Measurements from ENCODE around the gene DESI1.

DESI1 gene

GRCh38 chr22:41576877-41577276 lies 44.0 kb downstream of the DESI1 start:
- Histone ChIP-seq H3K9me3 (ENCODE audit: low read length) (no peaks in the 10 kb centered on the region), H3K4me1 (ENCODE audit: insufficient read depth, low read length, severe bottlenecking) (no peaks in the 10 kb centered on the region), H3K4me3 (ENCODE audit: low read depth, low read length, poor library complexity, severe bottlenecking) (no peak overlapping the region), H3K9ac (ENCODE audit: low read length) (no peak overlapping the region), H4K20me1 (ENCODE audit: insufficient read depth, low read length) (no peaks in the 10 kb centered on the region), H3K36me3 (ENCODE audit: insufficient read depth, low read length) (peaks cover 9% of the 10 kb centered on the region; the same call in 1 of the 2 replicates), H3K27me3 (ENCODE audit: insufficient read depth, low read length) (no peaks in the 10 kb centered on the region), H3K4me2 (ENCODE audit: low read length) (no peak overlapping the region), H3K79me2 (ENCODE audit: insufficient read depth, low read length) (no peaks in the 10 kb centered on the region), H3K27ac (ENCODE audit: low read depth, low read length, poor library complexity, severe bottlenecking) (no peak overlapping the region), H3F3A (ENCODE audit: insufficient read depth, low read length) (no peaks in the 10 kb centered on the region), H3K9me2 (ENCODE audit: low read depth, low read length) (no peaks in the 10 kb centered on the region), H2AFZ (ENCODE audit: low read length) (no peak overlapping the region)
- TF ChIP-seq EZH2 (IDR thresholded peaks at IDR 0.05; ENCODE audit: borderline replicate concordance, low read length) (no peak), CTCF (IDR thresholded peaks at IDR 0.05; ENCODE audit: low read length) (peak; percentile 89)

GRCh38 chr22:41575533-41575932 lies 45.3 kb downstream of the DESI1 start:
- TF ChIP-seq CTCF (IDR thresholded peaks at IDR 0.05; ENCODE audit: low read length) (no peak), EZH2 (IDR thresholded peaks at IDR 0.05; ENCODE audit: borderline replicate concordance, low read length) (no peak)
- no peaks in the 10 kb centered on the region for H4K20me1 ChIP-seq (ENCODE audit: insufficient read depth, low read length)
- no peak overlapping the region for H3K4me2 ChIP-seq (ENCODE audit: low read length)
- no peaks in the 10 kb centered on the region for H3K4me1 ChIP-seq (ENCODE audit: insufficient read depth, low read length, severe bottlenecking)
- H3K36me3 ChIP-seq (ENCODE audit: insufficient read depth, low read length): peaks cover 9% of the 10 kb centered on the region; the same call in 1 of the 2 replicates
- no peak overlapping the region for H2AFZ ChIP-seq (ENCODE audit: low read length)
- no peaks in the 10 kb centered on the region for H3K9me3 ChIP-seq (ENCODE audit: low read length)
- H3K9me2 ChIP-seq (ENCODE audit: low read depth, low read length): no peaks in the 10 kb centered on the region
- no peaks in the 10 kb centered on the region for H3F3A ChIP-seq (ENCODE audit: insufficient read depth, low read length)
- H3K4me3 ChIP-seq (ENCODE audit: low read depth, low read length, poor library complexity, severe bottlenecking): no peak overlapping the region
- no peaks in the 10 kb centered on the region for H3K79me2 ChIP-seq (ENCODE audit: insufficient read depth, low read length)
- H3K9ac ChIP-seq (ENCODE audit: low read length): no peak overlapping the region
- no peak overlapping the region for H3K27ac ChIP-seq (ENCODE audit: low read depth, low read length, poor library complexity, severe bottlenecking)
- no peaks in the 10 kb centered on the region for H3K27me3 ChIP-seq (ENCODE audit: insufficient read depth, low read length)

GRCh38 chr22:41574847-41575381 lies 45.9 kb downstream of the DESI1 start:
- Histone ChIP-seq H3K4me3 (ENCODE audit: low read depth, low read length, poor library complexity, severe bottlenecking) (no peak overlapping the region), H3K27ac (ENCODE audit: low read depth, low read length, poor library complexity, severe bottlenecking) (no peak overlapping the region), H3K9me3 (ENCODE audit: low read length) (no peaks in the 10 kb centered on the region), H2AFZ (ENCODE audit: low read length) (no peak overlapping the region), H3K36me3 (ENCODE audit: insufficient read depth, low read length) (peaks cover 9% of the 10 kb centered on the region; the same call in 1 of the 2 replicates), H3F3A (ENCODE audit: insufficient read depth, low read length) (no peaks in the 10 kb centered on the region), H3K9me2 (ENCODE audit: low read depth, low read length) (no peaks in the 10 kb centered on the region), H3K27me3 (ENCODE audit: insufficient read depth, low read length) (no peaks in the 10 kb centered on the region), H3K9ac (ENCODE audit: low read length) (no peak overlapping the region), H3K4me2 (ENCODE audit: low read length) (no peak overlapping the region), H3K4me1 (ENCODE audit: insufficient read depth, low read length, severe bottlenecking) (no peaks in the 10 kb centered on the region), H4K20me1 (ENCODE audit: insufficient read depth, low read length) (no peaks in the 10 kb centered on the region), H3K79me2 (ENCODE audit: insufficient read depth, low read length) (no peaks in the 10 kb centered on the region)
- TF ChIP-seq EZH2 (IDR thresholded peaks at IDR 0.05; ENCODE audit: borderline replicate concordance, low read length) (no peak), CTCF (IDR thresholded peaks at IDR 0.05; ENCODE audit: low read length) (no peak)
